B cell (primary cell): ENCODE results near the gene GPC5.

Source experiments
- CTCF ChIP-seq: fragments of 200-600 bp; IDR thresholded peaks from one replicate; pipeline ENCODE4 v1.8.0; 2022; ENCODE audit warnings: antibody characterized with exemption, mild to moderate bottlenecking
- EZH2 ChIP-seq: IDR thresholded peaks from 2 replicates; pipeline ENCODE4 v1.6.1; 2012; ENCODE audit warnings: borderline replicate concordance, low read depth, mild to moderate bottlenecking, moderate library complexity, low read length; ENCODE audit not compliant: insufficient read depth, poor library complexity, severe bottlenecking

GRCh38 chr13:92743992-92744391 lies 1345.6 kb downstream of the GPC5 start:
- TF ChIP-seq CTCF (no peak), EZH2 (no peak)
